Endothelial cell of umbilical vein (primary cell): Measurements from ENCODE around the gene SESN1. TPM values are rescaled to one million over a fixed set of nuclear protein-coding genes. Genes with fewer than 3 reads are reported as not detected.

Source experiments
- BruUV-seq: library from RNA; stranded (reverse); fragments of 400-500 nt; replicated peaks from 2 replicates; lab custom pipeline; 2021; lab: Mats Ljungman, UMichigan
- CTCF ChIA-PET: fragments of 300-600, 350-600 bp; sonication (Branson Sonifier 250); formaldehyde crosslinking; loops from one replicate; lab custom pipeline; 2021; ENCODE audit warnings: antibody characterized with exemption, inconsistent platforms; lab: Charles Lee
- POLR2A ChIA-PET: fragments of 300-600, 350-600 bp; sonication (Branson Sonifier 250); formaldehyde crosslinking; loops from one replicate; lab custom pipeline; 2021; ENCODE audit warnings: antibody characterized with exemption, inconsistent platforms; lab: Charles Lee
- DNase-seq: peaks from one replicate; pipeline ENCODE4 v3.0.0-alpha.2; 2011; ENCODE audit warnings: low read depth, low spot score
- FAIRE-seq: peaks from 2 replicates; lab custom pipeline; 2011; peaks lifted over from hg19 to GRCh38; lab: Jason Lieb, UNC
- H2AFZ ChIP-seq: 2 replicates; pipeline ENCODE4 v1.6.0; 2012; ENCODE audit warnings: low read depth, low read length, control low read depth, inconsistent platforms
- H3K27ac ChIP-seq: 2 replicates; pipeline ENCODE4 v1.5.1; 2011; ENCODE audit warnings: low read depth, mild to moderate bottlenecking, control low read depth, low read length, moderate library complexity; ENCODE audit not compliant: insufficient read depth
- H3K27me3 ChIP-seq, 2 experiments: 2 replicates each; pipeline versions ENCODE4 v1.6.0 to v1.6.1; 2011; ENCODE audit warnings: low read length in 2 of 2, mixed read lengths in 1 of 2; ENCODE audit not compliant: control insufficient read depth in 2 of 2, insufficient read depth in 2 of 2
- H3K36me3 ChIP-seq, 2 experiments: 2 replicates in 1 of 2; 3 replicates in 1 of 2; pipeline ENCODE4 v1.5.1; 2011; ENCODE audit warnings: low read length in 2 of 2, mild to moderate bottlenecking in 1 of 2, moderate library complexity in 1 of 2; ENCODE audit not compliant: control insufficient read depth in 2 of 2, insufficient read depth in 2 of 2; ENCODE audit errors: extremely low read depth in 1 of 2
- H3K4me1 ChIP-seq: 3 replicates; pipeline ENCODE4 v1.5.1; 2011; ENCODE audit warnings: mild to moderate bottlenecking, low read length; ENCODE audit not compliant: control insufficient read depth, insufficient read depth; ENCODE audit errors: extremely low read depth
- H3K4me2 ChIP-seq: 2 replicates; pipeline ENCODE4 v1.6.1; 2011; ENCODE audit warnings: low read length, control low read depth, mixed read lengths; ENCODE audit not compliant: insufficient read depth
- H3K4me3 ChIP-seq, 3 experiments: fragments of 200-600 bp in 1 of 3; sonication (generic), shearing (Covaris generic) in 1 of 3; replicated peaks in 1 of 3; 2 replicates each; pipeline ENCODE4 v1.5.1; 2011 to 2016; ENCODE audit warnings: control low read depth in 3 of 3, low read length in 3 of 3, mild to moderate bottlenecking in 2 of 3, inconsistent platforms in 1 of 3, low read depth in 1 of 3, moderate library complexity in 1 of 3; ENCODE audit not compliant: insufficient read depth in 1 of 3
- H3K79me2 ChIP-seq: 2 replicates; pipeline ENCODE4 v1.6.0; 2012; ENCODE audit warnings: low read length, inconsistent platforms; ENCODE audit not compliant: control insufficient read depth, insufficient read depth
- H3K9ac ChIP-seq: replicated peaks from 2 replicates; pipeline ENCODE3; 2011; ENCODE audit warnings: low read length, control low read depth; ENCODE audit not compliant: insufficient read depth; ENCODE audit errors: extremely low read depth
- H3K9me1 ChIP-seq: replicated peaks from 3 replicates; pipeline ENCODE4 v1.6.0; 2011; ENCODE audit warnings: mild to moderate bottlenecking, low read length; ENCODE audit not compliant: control insufficient read depth, insufficient read depth; ENCODE audit errors: extremely low read depth
- H3K9me3 ChIP-seq: replicated peaks from 2 replicates; pipeline ENCODE4 v1.5.1; 2012; ENCODE audit warnings: low read length, inconsistent platforms; ENCODE audit not compliant: control insufficient read depth, insufficient read depth
- H4K20me1 ChIP-seq: replicated peaks from 2 replicates; pipeline ENCODE3; 2011; ENCODE audit warnings: mild to moderate bottlenecking, low read length; ENCODE audit not compliant: control insufficient read depth, insufficient read depth; ENCODE audit errors: extremely low read depth
- EZH2 ChIP-seq: IDR thresholded peaks from 2 replicates; pipeline ENCODE4 v1.6.1; 2012; ENCODE audit warnings: borderline replicate concordance, low read depth, mild to moderate bottlenecking, moderate library complexity, low read length, inconsistent platforms; ENCODE audit not compliant: severe bottlenecking
- FOS ChIP-seq: IDR thresholded peaks from 2 replicates; pipeline ENCODE4 v1.6.1; 2011; ENCODE audit warnings: mild to moderate bottlenecking, low read length, moderate library complexity, borderline replicate concordance; ENCODE audit not compliant: insufficient read depth
- GATA2 ChIP-seq: IDR thresholded peaks from 2 replicates; pipeline ENCODE4 v1.7.0; 2011; ENCODE audit warnings: low read depth, mild to moderate bottlenecking, moderate library complexity, mixed read lengths, low read length; ENCODE audit not compliant: insufficient read length, insufficient read depth
- JUN ChIP-seq: IDR thresholded peaks from 2 replicates; pipeline ENCODE4 v1.6.1; 2011; ENCODE audit warnings: borderline replicate concordance, low read depth; ENCODE audit not compliant: insufficient read length, insufficient read depth
- MYC ChIP-seq: IDR thresholded peaks from one replicate; pipeline ENCODE4 v1.6.1; 2011; ENCODE audit warnings: mild to moderate bottlenecking, low read depth, low read length
- POLR2A ChIP-seq: IDR thresholded peaks from 2 replicates; pipeline ENCODE4 v1.6.1; 2012; ENCODE audit warnings: low read depth, mild to moderate bottlenecking, control low read depth, low read length
- POLR2AphosphoS5 ChIP-seq: IDR thresholded peaks from 2 replicates; pipeline ENCODE4 v1.6.1; 2012; ENCODE audit warnings: low read depth, mild to moderate bottlenecking, control low read depth, low read length, moderate library complexity; ENCODE audit not compliant: insufficient read depth
- dilution Hi-C: fragments of 300-500 bp; cut with MboI; formaldehyde crosslinking; loops from one replicate; pipeline ENCODE4 v1.15.0; 2019; ENCODE audit warnings: low sequenced_read_pairs; ENCODE audit not compliant: extremely low pct_ligation_motif_present
- intact Hi-C: fragments of 100-400 bp; cut with micrococcal nuclease; formaldehyde crosslinking; loops from one replicate; pipeline ENCODE4 v1.10.0; 2022
- polyA plus RNA-seq, 4 experiments: library from polyadenylated mRNA; depleted of rRNA in 3 of 4; stranded (reverse) in 3 of 4; unstranded in 1 of 4; fragments of >200 nt; gene quantifications; 2 replicates each; pipeline versions ENCODE4 v1.2.1 to v1.2.3, GENCODE V29; 2011 to 2012; ENCODE audit warnings: missing spikeins in 1 of 4
- total RNA-seq: library from RNA; stranded (reverse); gene quantifications from 2 replicates; pipeline ENCODE4 v1.2.3, GENCODE V29; 2021
- TF ChIP-seq, protein P1 (sequence below), 2 donors: IDR thresholded peaks; 1 replicate in 1 of 2; 2 replicates in 1 of 2; pipeline ENCODE4 v1.5.1; 2011; ENCODE audit warnings: low read length in 2 of 2, mild to moderate bottlenecking in 2 of 2, moderate library complexity in 2 of 2, control low read depth in 1 of 2, inconsistent platforms in 1 of 2, low read depth in 1 of 2; ENCODE audit not compliant: insufficient read depth in 1 of 2; ENCODE audit errors: extremely low read depth in 1 of 2
- TF ChIP-seq, protein P2 (sequence below): IDR thresholded peaks from 2 replicates; pipeline ENCODE4 v1.6.1; 2011; ENCODE audit not compliant: insufficient read depth, insufficient read length

SESN1 gene
- total and polyA plus RNA-seq, 2 donors (not counting 3 experiments of a cell fraction or from before 2014, with no cell fraction given), result 7.1 to 15.6 TPM

DNA sequence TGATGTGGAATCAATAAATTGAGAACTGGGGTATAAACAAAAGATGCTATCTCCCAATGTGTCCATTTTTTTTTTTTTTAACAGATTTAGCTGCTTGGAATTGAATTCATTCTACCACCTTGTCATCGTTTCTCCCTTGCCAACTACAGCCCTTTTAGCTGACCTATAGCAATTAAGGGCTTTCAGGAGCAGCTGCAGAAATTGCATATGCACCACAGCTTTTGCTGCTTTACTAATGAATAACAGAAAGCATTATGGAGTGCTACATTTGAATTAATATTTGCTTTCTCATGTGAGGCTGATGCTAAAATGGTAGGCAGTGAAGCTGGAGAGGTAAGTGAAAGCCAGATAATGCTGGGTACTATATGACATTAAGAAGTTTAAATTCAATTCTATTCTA, 5.7 kb downstream of the SESN1 start:
- peaks cover 15% of the 10 kb centered on the region for H3K79me2 ChIP-seq
- ChIA-PET CTCF (no interaction called here), POLR2A (no interaction called here)
- BruUV-seq, result no TSS peak
- no peaks in the 10 kb centered on the region for H3K27me3 ChIP-seq
- TF ChIP-seq, protein P1, sequence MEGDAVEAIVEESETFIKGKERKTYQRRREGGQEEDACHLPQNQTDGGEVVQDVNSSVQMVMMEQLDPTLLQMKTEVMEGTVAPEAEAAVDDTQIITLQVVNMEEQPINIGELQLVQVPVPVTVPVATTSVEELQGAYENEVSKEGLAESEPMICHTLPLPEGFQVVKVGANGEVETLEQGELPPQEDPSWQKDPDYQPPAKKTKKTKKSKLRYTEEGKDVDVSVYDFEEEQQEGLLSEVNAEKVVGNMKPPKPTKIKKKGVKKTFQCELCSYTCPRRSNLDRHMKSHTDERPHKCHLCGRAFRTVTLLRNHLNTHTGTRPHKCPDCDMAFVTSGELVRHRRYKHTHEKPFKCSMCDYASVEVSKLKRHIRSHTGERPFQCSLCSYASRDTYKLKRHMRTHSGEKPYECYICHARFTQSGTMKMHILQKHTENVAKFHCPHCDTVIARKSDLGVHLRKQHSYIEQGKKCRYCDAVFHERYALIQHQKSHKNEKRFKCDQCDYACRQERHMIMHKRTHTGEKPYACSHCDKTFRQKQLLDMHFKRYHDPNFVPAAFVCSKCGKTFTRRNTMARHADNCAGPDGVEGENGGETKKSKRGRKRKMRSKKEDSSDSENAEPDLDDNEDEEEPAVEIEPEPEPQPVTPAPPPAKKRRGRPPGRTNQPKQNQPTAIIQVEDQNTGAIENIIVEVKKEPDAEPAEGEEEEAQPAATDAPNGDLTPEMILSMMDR (IDR thresholded peaks at IDR 0.05; ENCODE audit: extremely low read depth in 1 of 2, insufficient read depth in 1 of 2, low read depth in 1 of 2, low read length in 2 of 2), result no peak
- TF ChIP-seq, protein P2, sequence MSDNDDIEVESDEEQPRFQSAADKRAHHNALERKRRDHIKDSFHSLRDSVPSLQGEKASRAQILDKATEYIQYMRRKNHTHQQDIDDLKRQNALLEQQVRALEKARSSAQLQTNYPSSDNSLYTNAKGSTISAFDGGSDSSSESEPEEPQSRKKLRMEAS, result no peak
- TF ChIP-seq POLR2A, result no peak
- TF ChIP-seq POLR2AphosphoS5, result no peak
- TF ChIP-seq GATA2, result no peak
- TF ChIP-seq EZH2, result no peak
- TF ChIP-seq FOS, result no peak
- TF ChIP-seq MYC, result no peak
- no peak for TF ChIP-seq JUN
- no peaks in the 10 kb centered on the region for H3K9me3 ChIP-seq
- no peaks in the 10 kb centered on the region for H3K36me3 ChIP-seq
- no peaks in the 10 kb centered on the region for H4K20me1 ChIP-seq
- H3K27ac ChIP-seq, result no peak overlapping the region
- intact Hi-C loops, result no loop called here
- no peaks in the 10 kb centered on the region for H3K9me1 ChIP-seq
- DNase-seq (no peak), FAIRE-seq (no peak)
- H2AFZ ChIP-seq, result no peak overlapping the region
- dilution Hi-C loops, result no loop called here
- H3K4me3 ChIP-seq, result no peak overlapping the region
- peaks cover 16% of the 10 kb centered on the region for H3K4me1 ChIP-seq
- no peak overlapping the region for H3K9ac ChIP-seq
- no peak overlapping the region for H3K4me2 ChIP-seq
